Fibroblast of lung (primary cell): ENCODE data around the gene AKAP9. TPM values are rescaled to one million over a fixed set of nuclear protein-coding genes. Genes with fewer than 3 reads are reported as not detected.

Source experiments
- DNase-seq, 2 donors: peaks; one replicate each; pipeline versions ENCODE4 v3.0.0 to v3.0.0-alpha.2; 2010; ENCODE audit warnings: low read depth in 2 of 2
- H2AFZ ChIP-seq: 2 replicates; pipeline ENCODE4 v1.5.1; 2012; ENCODE audit warnings: low read length, control low read depth, inconsistent platforms
- H3K27ac ChIP-seq: 2 replicates; pipeline ENCODE4 v1.5.1; 2011; ENCODE audit warnings: low read length, control low read depth; ENCODE audit not compliant: insufficient read depth
- H3K27me3 ChIP-seq: 2 replicates; pipeline ENCODE4 v1.5.1; 2011; ENCODE audit warnings: mild to moderate bottlenecking, low read length; ENCODE audit not compliant: control insufficient read depth, insufficient read depth
- H3K36me3 ChIP-seq: 2 replicates; pipeline ENCODE4 v1.5.1; 2011; ENCODE audit warnings: low read length; ENCODE audit not compliant: control insufficient read depth, insufficient read depth
- H3K4me1 ChIP-seq: 2 replicates; pipeline ENCODE4 v1.5.1; 2011; ENCODE audit warnings: low read length; ENCODE audit not compliant: control insufficient read depth, insufficient read depth; ENCODE audit errors: extremely low read depth
- H3K4me2 ChIP-seq: 2 replicates; pipeline ENCODE4 v1.5.1; 2011; ENCODE audit warnings: low read length, control low read depth; ENCODE audit not compliant: insufficient read depth; ENCODE audit errors: extremely low read depth
- H3K4me3 ChIP-seq, 4 experiments: fragments of 200-600 bp in 1 of 4; sonication (generic) in 1 of 4; replicated peaks in 1 of 4; 2 replicates each; pipeline ENCODE4 v1.5.1; 2011 to 2016; ENCODE audit warnings: low read length in 4 of 4, low read depth in 3 of 4, mild to moderate bottlenecking in 3 of 4, control low read depth in 2 of 4, inconsistent platforms in 1 of 4, mixed read lengths in 1 of 4; ENCODE audit not compliant: insufficient read depth in 1 of 4; ENCODE audit errors: control extremely low read depth in 1 of 4
- H3K79me2 ChIP-seq: 2 replicates; pipeline ENCODE4 v1.5.1; 2012; ENCODE audit warnings: mild to moderate bottlenecking, low read length, inconsistent platforms; ENCODE audit not compliant: control insufficient read depth, insufficient read depth
- H3K9ac ChIP-seq: 2 replicates; pipeline ENCODE4 v1.5.1; 2011; ENCODE audit warnings: mild to moderate bottlenecking, low read length, control low read depth; ENCODE audit not compliant: insufficient read depth
- H3K9me3 ChIP-seq: 2 replicates; pipeline ENCODE4 v1.5.1; 2012; ENCODE audit warnings: low read depth, low read length; ENCODE audit not compliant: control insufficient read depth, insufficient read depth
- H4K20me1 ChIP-seq: 2 replicates; pipeline ENCODE4 v1.5.1; 2011; ENCODE audit warnings: low read length; ENCODE audit not compliant: control insufficient read depth, insufficient read depth; ENCODE audit errors: extremely low read depth
- EZH2 ChIP-seq: IDR thresholded peaks from 2 replicates; pipeline ENCODE4 v1.5.1; 2012; ENCODE audit warnings: low read length, control low read depth, mild to moderate bottlenecking; ENCODE audit errors: missing control alignments
- polyA plus RNA-seq, 2 donors: library from polyadenylated mRNA; depleted of rRNA in 1 of 2; stranded (reverse) in 1 of 2; unstranded in 1 of 2; fragments of >200 nt; gene quantifications; 2 replicates each; pipeline ENCODE4 v1.2.1, GENCODE V29; 2011 to 2012; ENCODE audit warnings: missing spikeins in 1 of 2
- total RNA-seq: library from RNA; depleted of rRNA; stranded (reverse); fragments of >200 nt; gene quantifications from 2 replicates; pipeline ENCODE4 v1.2.1, GENCODE V29; 2014
- TF ChIP-seq, protein P1 (sequence below), 2 donors: IDR thresholded peaks in 1 of 2; conservative IDR thresholded peaks in 1 of 2; 1 replicate in 1 of 2; 2 replicates in 1 of 2; pipeline ENCODE4 v1.5.1; 2011 to 2012; ENCODE audit warnings: low read length in 2 of 2, control low read depth in 1 of 2, inconsistent platforms in 1 of 2, low read depth in 1 of 2, mild to moderate bottlenecking in 1 of 2

The AKAP9 gene
- total and polyA plus RNA-seq, 2 donors (not counting 1 experiment from before 2014, with no cell fraction given), result 16.6 to 46.6 TPM

DNA sequence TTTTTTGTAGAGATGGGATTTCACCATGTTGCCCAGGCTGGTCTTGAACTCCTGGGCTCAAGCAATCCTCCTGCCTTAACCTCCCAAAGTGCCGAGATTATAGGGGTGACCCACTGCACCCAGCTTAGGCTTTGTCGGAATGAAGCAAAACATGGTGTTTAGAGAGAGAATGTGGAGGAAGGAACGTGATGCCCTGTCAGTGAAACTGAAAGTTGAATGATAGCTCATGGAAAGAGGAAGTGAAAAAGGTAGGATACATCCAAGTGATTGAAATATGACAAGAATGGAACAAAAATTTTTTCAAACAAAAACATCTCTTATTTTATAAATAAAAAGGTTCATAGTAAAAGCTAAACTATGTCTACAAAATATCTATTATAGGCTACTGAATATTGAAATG is 5.9 kb downstream of the AKAP9 start:
- no peaks in the 10 kb centered on the region for H3K4me1 ChIP-seq
- no peaks in the 10 kb centered on the region for H3K36me3 ChIP-seq
- H2AFZ ChIP-seq, result no peak overlapping the region
- no peaks in the 10 kb centered on the region for H3K27me3 ChIP-seq
- no peak overlapping the region for H3K4me3 ChIP-seq
- H3K9me3 ChIP-seq, result no peaks in the 10 kb centered on the region
- H3K4me2 ChIP-seq, result no peak overlapping the region
- no peaks in the 10 kb centered on the region for H4K20me1 ChIP-seq
- no peak for DNase-seq
- H3K79me2 ChIP-seq, result peaks cover 31% of the 10 kb centered on the region
- H3K9ac ChIP-seq, result no peak overlapping the region
- TF ChIP-seq, protein P1, sequence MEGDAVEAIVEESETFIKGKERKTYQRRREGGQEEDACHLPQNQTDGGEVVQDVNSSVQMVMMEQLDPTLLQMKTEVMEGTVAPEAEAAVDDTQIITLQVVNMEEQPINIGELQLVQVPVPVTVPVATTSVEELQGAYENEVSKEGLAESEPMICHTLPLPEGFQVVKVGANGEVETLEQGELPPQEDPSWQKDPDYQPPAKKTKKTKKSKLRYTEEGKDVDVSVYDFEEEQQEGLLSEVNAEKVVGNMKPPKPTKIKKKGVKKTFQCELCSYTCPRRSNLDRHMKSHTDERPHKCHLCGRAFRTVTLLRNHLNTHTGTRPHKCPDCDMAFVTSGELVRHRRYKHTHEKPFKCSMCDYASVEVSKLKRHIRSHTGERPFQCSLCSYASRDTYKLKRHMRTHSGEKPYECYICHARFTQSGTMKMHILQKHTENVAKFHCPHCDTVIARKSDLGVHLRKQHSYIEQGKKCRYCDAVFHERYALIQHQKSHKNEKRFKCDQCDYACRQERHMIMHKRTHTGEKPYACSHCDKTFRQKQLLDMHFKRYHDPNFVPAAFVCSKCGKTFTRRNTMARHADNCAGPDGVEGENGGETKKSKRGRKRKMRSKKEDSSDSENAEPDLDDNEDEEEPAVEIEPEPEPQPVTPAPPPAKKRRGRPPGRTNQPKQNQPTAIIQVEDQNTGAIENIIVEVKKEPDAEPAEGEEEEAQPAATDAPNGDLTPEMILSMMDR (conservative IDR thresholded peaks at IDR 0.05 in 1 of 2, IDR thresholded peaks at IDR 0.05 in 1 of 2; ENCODE audit: low read depth in 1 of 2, low read length in 2 of 2), result no peak
- TF ChIP-seq EZH2, result no peak
- H3K27ac ChIP-seq, result no peak overlapping the region

DNA sequence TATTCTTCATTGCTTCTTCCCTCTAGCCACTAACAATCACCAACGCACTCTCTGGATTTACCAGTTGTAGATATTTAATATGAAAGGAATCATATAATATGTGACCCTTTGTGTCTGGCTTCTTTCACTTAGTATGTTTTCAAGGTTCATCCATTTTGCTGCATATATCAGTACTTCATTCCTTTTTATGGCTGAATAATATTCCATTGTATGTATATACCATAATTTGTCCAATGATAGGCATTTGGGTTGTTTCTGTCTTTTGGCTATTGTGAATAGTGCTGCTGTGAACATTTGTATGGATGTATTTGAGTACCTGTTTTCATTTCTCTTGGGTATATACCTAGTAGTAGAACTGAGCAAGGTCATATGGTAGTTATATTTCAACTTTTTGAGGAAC is 7.3 kb downstream of the AKAP9 start:
- Histone ChIP-seq H3K27me3 (no peaks in the 10 kb centered on the region), H2AFZ (no peak overlapping the region), H3K79me2 (peaks cover 23% of the 10 kb centered on the region), H3K4me3 (no peak overlapping the region), H3K4me1 (no peaks in the 10 kb centered on the region), H4K20me1 (no peaks in the 10 kb centered on the region), H3K27ac (no peak overlapping the region), H3K36me3 (no peaks in the 10 kb centered on the region), H3K4me2 (no peak overlapping the region), H3K9me3 (no peaks in the 10 kb centered on the region), H3K9ac (no peak overlapping the region)
- TF ChIP-seq, protein P1 (conservative IDR thresholded peaks at IDR 0.05 in 1 of 2, IDR thresholded peaks at IDR 0.05 in 1 of 2; ENCODE audit: low read depth in 1 of 2, low read length in 2 of 2), result no peak
- no peak for DNase-seq

DNA sequence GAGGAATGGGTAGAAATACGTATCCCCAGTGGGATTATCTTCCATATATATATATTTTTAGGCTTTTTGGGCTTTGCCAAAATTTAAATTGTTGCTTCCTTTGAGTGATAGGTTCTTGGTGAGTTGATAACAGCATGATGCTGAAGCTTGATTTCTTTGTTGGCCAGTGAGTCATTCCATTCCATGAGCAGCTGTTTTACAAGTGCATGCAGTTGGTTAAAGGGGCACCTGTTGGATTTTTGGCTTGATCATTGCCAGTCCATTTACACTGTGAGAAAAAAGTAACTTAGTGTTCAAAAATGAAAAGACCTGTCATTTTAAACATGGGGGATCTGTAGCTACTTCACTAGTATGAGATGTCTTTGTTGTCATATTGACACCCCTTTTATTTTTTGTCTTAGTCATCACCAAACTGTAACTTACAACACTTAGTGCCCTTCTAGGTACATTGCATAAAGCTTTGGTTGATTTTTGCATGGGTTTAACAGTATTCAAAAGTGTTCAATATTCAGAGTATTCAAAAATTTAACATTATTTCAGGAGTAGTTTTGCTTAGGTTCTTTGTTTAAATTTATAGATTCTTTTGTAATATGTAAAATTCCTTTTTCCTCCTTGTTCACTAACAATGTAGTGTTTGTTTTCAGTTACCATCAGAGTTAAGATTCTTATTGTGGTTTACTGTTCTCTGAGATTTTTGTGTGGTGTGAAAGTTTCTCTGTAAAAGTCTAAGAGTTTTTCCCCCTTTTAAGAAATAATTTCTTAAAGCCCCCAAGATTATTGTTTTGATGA is 8.8 kb downstream of the AKAP9 start:
- no peaks in the 10 kb centered on the region for H4K20me1 ChIP-seq
- H2AFZ ChIP-seq, result no peak overlapping the region
- no peak overlapping the region for H3K27ac ChIP-seq
- no peak overlapping the region for H3K9ac ChIP-seq
- H3K27me3 ChIP-seq, result no peaks in the 10 kb centered on the region
- peak; percentile 14 to 61 for DNase-seq
- peaks cover 20% of the 10 kb centered on the region for H3K79me2 ChIP-seq
- no peak overlapping the region for H3K4me3 ChIP-seq
- H3K36me3 ChIP-seq, result no peaks in the 10 kb centered on the region
- no peaks in the 10 kb centered on the region for H3K4me1 ChIP-seq
- TF ChIP-seq, protein P1 (conservative IDR thresholded peaks at IDR 0.05 in 1 of 2, IDR thresholded peaks at IDR 0.05 in 1 of 2; ENCODE audit: low read depth in 1 of 2, low read length in 2 of 2), result no peak
- no peak for TF ChIP-seq EZH2
- no peaks in the 10 kb centered on the region for H3K9me3 ChIP-seq
- no peak overlapping the region for H3K4me2 ChIP-seq
